NB4 (cell line): ENCODE results near the gene ADAMTS8.

Source experiments
- POLR2A ChIP-seq: IDR thresholded peaks from 2 replicates; pipeline ENCODE4 v1.6.1; 2011; ENCODE audit warnings: mild to moderate bottlenecking; ENCODE audit not compliant: insufficient read length; ENCODE audit errors: extremely low read depth
- TF ChIP-seq, protein P1 (sequence below): IDR thresholded peaks from one replicate; pipeline ENCODE4 v1.5.1; 2012; ENCODE audit warnings: low read depth, low read length
- TF ChIP-seq, protein P2 (sequence below): IDR thresholded peaks from 2 replicates; pipeline ENCODE4 v1.6.1; 2011; ENCODE audit warnings: low read depth, low read length

DNA sequence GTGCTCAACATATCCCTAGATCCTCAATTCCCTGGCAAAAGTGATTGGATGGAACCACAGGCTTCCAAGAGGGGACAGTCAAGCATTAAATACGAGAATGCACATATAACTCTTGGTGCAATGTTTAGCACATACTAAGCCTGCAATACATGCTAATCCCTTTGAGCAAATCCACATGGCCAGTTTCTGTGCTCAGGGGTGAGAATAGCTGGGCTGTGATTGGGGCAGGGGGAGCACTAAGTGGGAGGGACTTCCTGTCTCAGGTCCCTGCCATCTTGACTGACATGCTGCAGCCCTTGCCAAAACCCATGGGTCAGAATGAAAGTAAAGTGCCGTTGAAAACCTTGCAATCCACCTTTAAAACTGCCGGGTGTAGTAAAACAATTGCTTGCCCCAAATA lies 17.4 kb upstream of the ADAMTS8 start:
- TF ChIP-seq, protein P1, sequence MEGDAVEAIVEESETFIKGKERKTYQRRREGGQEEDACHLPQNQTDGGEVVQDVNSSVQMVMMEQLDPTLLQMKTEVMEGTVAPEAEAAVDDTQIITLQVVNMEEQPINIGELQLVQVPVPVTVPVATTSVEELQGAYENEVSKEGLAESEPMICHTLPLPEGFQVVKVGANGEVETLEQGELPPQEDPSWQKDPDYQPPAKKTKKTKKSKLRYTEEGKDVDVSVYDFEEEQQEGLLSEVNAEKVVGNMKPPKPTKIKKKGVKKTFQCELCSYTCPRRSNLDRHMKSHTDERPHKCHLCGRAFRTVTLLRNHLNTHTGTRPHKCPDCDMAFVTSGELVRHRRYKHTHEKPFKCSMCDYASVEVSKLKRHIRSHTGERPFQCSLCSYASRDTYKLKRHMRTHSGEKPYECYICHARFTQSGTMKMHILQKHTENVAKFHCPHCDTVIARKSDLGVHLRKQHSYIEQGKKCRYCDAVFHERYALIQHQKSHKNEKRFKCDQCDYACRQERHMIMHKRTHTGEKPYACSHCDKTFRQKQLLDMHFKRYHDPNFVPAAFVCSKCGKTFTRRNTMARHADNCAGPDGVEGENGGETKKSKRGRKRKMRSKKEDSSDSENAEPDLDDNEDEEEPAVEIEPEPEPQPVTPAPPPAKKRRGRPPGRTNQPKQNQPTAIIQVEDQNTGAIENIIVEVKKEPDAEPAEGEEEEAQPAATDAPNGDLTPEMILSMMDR = no peak
- TF ChIP-seq, protein P2, sequence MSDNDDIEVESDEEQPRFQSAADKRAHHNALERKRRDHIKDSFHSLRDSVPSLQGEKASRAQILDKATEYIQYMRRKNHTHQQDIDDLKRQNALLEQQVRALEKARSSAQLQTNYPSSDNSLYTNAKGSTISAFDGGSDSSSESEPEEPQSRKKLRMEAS = no peak
- no peak for TF ChIP-seq POLR2A
